Pancreas (tissue), 10 donors: ENCODE measurements around the gene FAM110D. TPM values are rescaled to one million over a fixed set of nuclear protein-coding genes. Genes with fewer than 3 reads are reported as not detected.

Experiments used
- ATAC-seq, 4 donors: fragments of 200-7000 bp; cut with Tn5 transposase; one replicate each; pipeline versions ENCODE4 v1.8.0 to v1.9.1; 2020; ENCODE audit warnings: mild to moderate bottlenecking in 4 of 4, moderate library complexity in 4 of 4
- DNase-seq, 6 donors: peaks; one replicate each; pipeline ENCODE4 v3.0.0-alpha.2; 2020
- FAIRE-seq: peaks from 2 replicates; lab custom pipeline; 2012; peaks lifted over from hg19 to GRCh38; lab: Jason Lieb, UNC
- H3K27ac ChIP-seq, 4 donors: fragments of 200-600 bp; sonication (generic); 1 replicate in 3 of 4; 2 replicates in 1 of 4; pipeline versions ENCODE4 v1.5.0 to v1.8.0; 2020
- H3K27me3 ChIP-seq, 4 donors: fragments of 200-600 bp; one replicate each; pipeline ENCODE4 v1.8.0; 2021
- H3K36me3 ChIP-seq, 3 donors: fragments of 200-600 bp; sonication (generic) in 1 of 3; one replicate each; pipeline versions ENCODE4 v1.5.0 to v1.8.0; 2020 to 2021
- H3K4me1 ChIP-seq, 3 donors: fragments of 200-600 bp; one replicate each; pipeline ENCODE4 v1.8.0; 2021
- H3K4me3 ChIP-seq, 4 donors: fragments of 200-600 bp; sonication (generic) in 2 of 4; one replicate each; pipeline versions ENCODE4 v1.5.0 to v1.8.0; 2020 to 2021
- H3K9me3 ChIP-seq, 4 donors: fragments of 200-600 bp; one replicate each; pipeline ENCODE4 v1.8.0; 2021
- CTCF ChIP-seq, 4 donors: fragments of 200-600 bp; sonication (generic) in 3 of 4; IDR thresholded peaks; one replicate each; pipeline versions ENCODE4 v1.5.0 to v1.8.0; 2021; ENCODE audit warnings: antibody characterized with exemption in 4 of 4
- WGBS, 2 donors: extraction: QIAGEN DNeasy Blood & Tissue Kit; methylation state at CpG; one replicate each; pipeline ENCODE4 v1.1.7; 2013; 5-methylcytosine and 5-hydroxymethylcytosine counted together
- intact Hi-C, 3 donors: fragments of 100-400 bp; cut with DNase I; formaldehyde crosslinking; loops; one replicate each; pipeline versions ENCODE4 v1.11.1 to v1.14.2; 2022
- polyA plus RNA-seq, 2 donors: library from polyadenylated mRNA; stranded (reverse); fragments of 200-250 nt; gene quantifications; one replicate each; pipeline ENCODE4 v1.2.3, GENCODE V29; 2013
- total RNA-seq, 6 donors: library from RNA; stranded (reverse); fragmentation: NEBNext Ultra II Directional in 4 of 6; extraction: Animal tissue kit (Norgen Biotek cat#: 25700) in 4 of 6; gene quantifications; one replicate each; pipeline versions ENCODE4 v1.2.1 to v1.2.4, GENCODE V29; 2021 to 2023
- donor health status: healthy with polysubstance abuse.
- donor health status: DM: no; HTN: no; CAD: no; lungs with moderate emphysema.
- donor health status: DM: no; HTN: no; CAD: no.
- donor health status: control.
- donor health status: control.
- donor health status: Bipolar disorder and iron deficiency.
- donor health status: DM: yes; HTN: yes; CAD: no.
- donor health status: DM: no; HTN: no; CAD: no.
- donor health status: DM: no; HTN: no; CAD: no.
- donor health status: DM: yes; HTN: yes; CAD: no.

FAM110D gene
- total and polyA plus RNA-seq, 8 donors = 0.79 to 3.5 (median 1.1) TPM

- peaks cover 5 to 8% (median 6%) of the 10 kb centered on the region in 3 donors for H3K4me1 ChIP-seq
- intact Hi-C loops = no loop called here
- H3K9me3 ChIP-seq = no peaks in the 10 kb centered on the region
- TF ChIP-seq CTCF (IDR thresholded peaks at IDR 0.05) = no peak
- 88 to 90% methylated on average over 4 of the region's 4 CpGs for whole genome bisulfite sequencing, 2 donors
- peaks cover 0 to 29% (median 0%) of the 10 kb centered on the region in 3 donors for H3K36me3 ChIP-seq
- no peak for ATAC-seq
- no peak overlapping the region for H3K27ac ChIP-seq
- DNase-seq = no peak
- no peak for FAIRE-seq
- no peak overlapping the region for H3K4me3 ChIP-seq
- H3K27me3 ChIP-seq = no peaks in the 10 kb centered on the region
Observed at GRCh38 chr1:26180010-26180506, 21.2 kb downstream of the FAM110D start.

- FAIRE-seq (no peak), ATAC-seq (no peak), DNase-seq (no peak)
- Histone ChIP-seq H3K4me1 (peaks cover 5 to 8% (median 6%) of the 10 kb centered on the region in 3 donors), H3K27ac (no peak overlapping the region), H3K36me3 (peaks cover 0 to 40% (median 0%) of the 10 kb centered on the region in 3 donors), H3K27me3 (no peaks in the 10 kb centered on the region), H3K4me3 (no peak overlapping the region), H3K9me3 (no peaks in the 10 kb centered on the region)
- TF ChIP-seq CTCF (IDR thresholded peaks at IDR 0.05) = no peak
- intact Hi-C loops = no loop called here
- 78 to 81% methylated on average over 9 of the region's 9 CpGs for WGBS, 2 donors
Observed at GRCh38 chr1:26181586-26182382, 22.9 kb downstream of the FAM110D start.

- Histone ChIP-seq H3K27me3 (no peaks in the 10 kb centered on the region), H3K9me3 (no peaks in the 10 kb centered on the region), H3K4me1 (peaks cover 5 to 8% (median 6%) of the 10 kb centered on the region in 3 donors), H3K27ac (no peak overlapping the region), H3K4me3 (no peak overlapping the region), H3K36me3 (peaks cover 0 to 40% (median 0%) of the 10 kb centered on the region in 3 donors)
- ATAC-seq (no peak), FAIRE-seq (no peak), DNase-seq (no peak)
- intact Hi-C loops = no loop called here
- no peak for TF ChIP-seq CTCF (IDR thresholded peaks at IDR 0.05)
- 81 to 86% methylated on average over 7 of the region's 7 CpGs for WGBS, 2 donors
Observed at GRCh38 chr1:26182383-26182696, 23.5 kb downstream of the FAM110D start.

- FAIRE-seq = no peak
- peak in 1 of 6 donors; percentile 57 for DNase-seq
- intact Hi-C loops = no loop called here
- TF ChIP-seq CTCF (IDR thresholded peaks at IDR 0.05) = no peak
- H3K4me3 ChIP-seq = no peak overlapping the region
- no peaks in the 10 kb centered on the region for H3K27me3 ChIP-seq
- WGBS, 2 donors = 91 to 93% methylated on average over 7 of the region's 7 CpGs
- peaks cover 0 to 40% (median 0%) of the 10 kb centered on the region in 3 donors for H3K36me3 ChIP-seq
- H3K4me1 ChIP-seq = no peaks in the 10 kb centered on the region
- H3K9me3 ChIP-seq = no peaks in the 10 kb centered on the region
- H3K27ac ChIP-seq = no peak overlapping the region
- ATAC-seq = no peak
Observed at GRCh38 chr1:26184086-26184485, 25.2 kb downstream of the FAM110D start.

- Histone ChIP-seq H3K27ac (no peak overlapping the region), H3K4me3 (no peak overlapping the region), H3K27me3 (no peaks in the 10 kb centered on the region), H3K36me3 (peaks cover 0 to 40% (median 0%) of the 10 kb centered on the region in 3 donors), H3K9me3 (no peaks in the 10 kb centered on the region), H3K4me1 (no peaks in the 10 kb centered on the region)
- intact Hi-C loops = no loop called here
- no peak for FAIRE-seq
- no peak for TF ChIP-seq CTCF (IDR thresholded peaks at IDR 0.05)
- 97 to 98% methylated on average over 21 of the region's 21 CpGs for WGBS, 2 donors
- DNase-seq = no peak
- ATAC-seq = no peak
Observed at GRCh38 chr1:26184883-26185282, 26.0 kb downstream of the FAM110D start.
